ENCODE data around the gene ERVW-1.
"Not testable (repeated sequence)": the region's sequence is repeated elsewhere in the genome, so short reads cannot be mapped to it uniquely, and the experiment has no call there.

The ERVW-1 gene

DNA sequence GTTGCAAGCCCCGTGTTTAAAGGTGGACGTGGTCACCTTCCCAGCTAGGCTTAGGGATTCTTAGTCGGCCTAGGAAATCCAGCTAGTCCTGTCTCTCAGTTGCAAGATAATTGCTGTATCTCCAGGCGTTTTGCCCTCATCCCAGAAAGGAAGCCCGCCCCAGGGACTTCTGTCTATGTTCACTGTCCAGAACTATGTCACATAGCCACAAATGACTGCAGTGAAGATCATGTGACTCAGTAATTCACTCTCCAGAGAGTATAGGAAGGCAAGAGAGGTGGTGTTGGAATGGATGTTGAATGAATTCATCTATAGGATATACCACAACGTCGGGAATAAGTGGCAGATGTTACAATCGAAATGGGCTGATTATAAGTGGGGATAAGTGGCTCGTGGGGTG lies 349 bp upstream of the ERVW-1 start:
- H3K4me3 Mint-ChIP-seq: no peak overlapping the region
- no peaks in the 10 kb centered on the region for H3K4me1 Mint-ChIP-seq
- H3K27ac Mint-ChIP-seq: no peak overlapping the region
- no peaks in the 10 kb centered on the region for H3K27me3 Mint-ChIP-seq (ENCODE audit: low read depth)
- no peaks in the 10 kb centered on the region for H3K9me3 Mint-ChIP-seq
- TF ChIP-seq, protein P1, sequence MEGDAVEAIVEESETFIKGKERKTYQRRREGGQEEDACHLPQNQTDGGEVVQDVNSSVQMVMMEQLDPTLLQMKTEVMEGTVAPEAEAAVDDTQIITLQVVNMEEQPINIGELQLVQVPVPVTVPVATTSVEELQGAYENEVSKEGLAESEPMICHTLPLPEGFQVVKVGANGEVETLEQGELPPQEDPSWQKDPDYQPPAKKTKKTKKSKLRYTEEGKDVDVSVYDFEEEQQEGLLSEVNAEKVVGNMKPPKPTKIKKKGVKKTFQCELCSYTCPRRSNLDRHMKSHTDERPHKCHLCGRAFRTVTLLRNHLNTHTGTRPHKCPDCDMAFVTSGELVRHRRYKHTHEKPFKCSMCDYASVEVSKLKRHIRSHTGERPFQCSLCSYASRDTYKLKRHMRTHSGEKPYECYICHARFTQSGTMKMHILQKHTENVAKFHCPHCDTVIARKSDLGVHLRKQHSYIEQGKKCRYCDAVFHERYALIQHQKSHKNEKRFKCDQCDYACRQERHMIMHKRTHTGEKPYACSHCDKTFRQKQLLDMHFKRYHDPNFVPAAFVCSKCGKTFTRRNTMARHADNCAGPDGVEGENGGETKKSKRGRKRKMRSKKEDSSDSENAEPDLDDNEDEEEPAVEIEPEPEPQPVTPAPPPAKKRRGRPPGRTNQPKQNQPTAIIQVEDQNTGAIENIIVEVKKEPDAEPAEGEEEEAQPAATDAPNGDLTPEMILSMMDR (IDR thresholded peaks at IDR 0.05; ENCODE audit: unreplicated experiment in 3 of 3): no peak
- H3K36me3 Mint-ChIP-seq (ENCODE audit: low read depth): no peaks in the 10 kb centered on the region

DNA sequence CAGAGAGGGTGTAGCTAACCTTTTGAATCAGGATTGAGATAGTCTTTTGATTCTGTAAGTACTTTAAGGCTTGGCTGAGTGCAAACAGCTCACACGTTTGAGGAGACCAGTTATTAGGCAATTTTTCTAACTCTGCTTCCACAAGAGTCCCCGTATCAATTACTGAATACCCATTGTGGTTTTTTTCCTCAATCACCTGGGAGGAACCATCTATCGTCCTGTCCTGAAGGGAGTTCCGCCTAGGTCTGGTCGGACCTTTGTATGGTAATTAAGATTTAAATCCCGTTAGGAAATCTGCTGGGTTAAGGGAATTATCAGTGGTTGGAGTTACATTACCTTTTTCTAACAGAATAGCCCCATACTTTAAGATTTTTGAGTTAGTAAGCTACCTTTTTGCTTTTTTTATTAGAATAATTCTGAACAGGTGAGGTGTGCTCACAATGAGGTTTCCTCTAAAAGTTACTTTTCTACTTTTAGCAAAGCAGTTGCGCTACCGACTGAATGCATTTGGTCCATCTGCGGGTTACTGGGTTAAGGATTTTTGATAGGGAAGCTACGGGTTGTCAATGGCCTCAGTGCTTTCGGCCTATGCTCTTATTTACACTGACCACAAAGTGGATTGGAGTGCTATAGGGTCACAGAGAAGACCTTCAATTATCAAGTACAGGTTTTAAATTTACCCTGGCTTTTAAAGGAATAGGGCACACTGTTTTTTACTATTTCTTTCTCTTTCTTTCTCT lies 1.7 kb downstream of the ERVW-1 start:
- H3K9me3 Mint-ChIP-seq; H3K36me3 Mint-ChIP-seq (ENCODE audit: low read depth); H3K27ac Mint-ChIP-seq; H3K4me1 Mint-ChIP-seq; H3K27me3 Mint-ChIP-seq (ENCODE audit: low read depth); H3K4me3 Mint-ChIP-seq: not testable (repeated sequence)

DNA sequence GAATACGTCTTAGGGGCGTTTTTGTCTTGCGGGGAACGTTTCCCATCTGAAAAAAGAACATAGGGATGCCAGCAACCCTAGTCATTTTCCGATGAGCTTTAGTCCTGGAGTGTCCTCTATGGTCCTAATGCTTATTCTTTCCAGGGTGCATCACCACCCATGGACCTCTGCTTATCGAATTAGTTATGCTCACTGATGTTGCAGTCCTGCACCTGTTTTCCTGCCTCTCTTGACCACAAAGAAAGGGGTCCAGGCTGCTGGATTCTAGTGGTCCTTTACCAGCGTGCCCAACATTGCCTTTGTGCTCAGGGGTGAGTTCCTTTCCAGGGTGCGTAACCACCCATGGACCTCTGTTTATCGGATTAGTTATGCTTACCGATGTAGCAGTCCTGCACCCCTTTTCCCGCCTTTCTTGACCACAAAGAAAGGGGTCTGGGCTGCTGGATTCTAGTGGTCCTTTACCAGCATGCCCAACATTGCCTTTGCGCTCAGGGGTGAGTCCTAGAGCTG lies 2.4 kb downstream of the ERVW-1 start:
- H3K4me3 Mint-ChIP-seq; H3K27ac Mint-ChIP-seq; H3K27me3 Mint-ChIP-seq (ENCODE audit: low read depth); H3K36me3 Mint-ChIP-seq (ENCODE audit: low read depth); H3K9me3 Mint-ChIP-seq; H3K4me1 Mint-ChIP-seq: not testable (repeated sequence)

DNA sequence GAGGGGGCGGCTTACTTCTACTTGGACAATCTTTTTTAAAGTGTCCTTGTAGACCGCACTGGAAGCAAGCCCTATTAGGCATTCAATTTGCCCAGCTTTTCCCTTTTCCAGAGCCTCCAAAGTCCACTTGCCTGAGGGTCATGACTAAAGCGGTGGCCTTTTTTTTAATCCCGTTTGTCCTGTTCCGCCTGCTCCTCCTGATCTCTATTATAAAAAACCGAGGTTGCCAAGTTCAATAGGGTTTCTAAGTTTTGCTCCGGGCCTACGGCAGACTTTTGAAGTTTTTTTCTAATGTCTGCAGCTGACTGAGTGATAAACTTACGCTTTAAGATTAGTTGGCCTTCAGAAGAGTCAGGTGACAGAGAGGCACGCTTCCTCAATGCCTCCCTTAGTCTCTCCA lies 3.8 kb downstream of the ERVW-1 start:
- H3K4me3 Mint-ChIP-seq; H3K4me1 Mint-ChIP-seq; H3K36me3 Mint-ChIP-seq (ENCODE audit: low read depth); H3K27ac Mint-ChIP-seq; H3K9me3 Mint-ChIP-seq; H3K27me3 Mint-ChIP-seq (ENCODE audit: low read depth): not testable (repeated sequence)

DNA sequence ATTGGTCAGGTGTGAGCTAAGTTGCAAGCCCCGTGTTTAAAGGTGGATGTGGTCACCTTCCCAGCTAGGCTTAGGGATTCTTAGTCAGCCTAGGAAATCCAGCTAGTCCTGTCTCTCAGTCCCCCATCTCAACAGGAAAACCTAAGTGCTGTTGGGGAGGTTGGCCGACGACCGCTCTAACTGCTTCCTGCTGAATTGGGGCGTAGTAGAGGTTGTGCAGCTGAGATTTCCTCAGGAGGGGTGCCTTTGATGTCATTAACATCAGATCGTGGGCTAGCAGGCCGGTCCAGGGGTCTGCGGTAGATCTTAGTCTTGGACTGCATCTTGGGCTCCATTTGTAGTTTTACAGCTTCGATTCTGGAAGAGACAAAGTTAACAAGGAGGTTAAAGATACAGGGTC lies 9.2 kb downstream of the ERVW-1 start:
- peaks cover 13% of the 10 kb centered on the region for H3K36me3 Mint-ChIP-seq (ENCODE audit: low read depth)
- not testable (repeated sequence) for H3K4me1 Mint-ChIP-seq; H3K27ac Mint-ChIP-seq; H3K4me3 Mint-ChIP-seq; H3K27me3 Mint-ChIP-seq (ENCODE audit: low read depth); H3K9me3 Mint-ChIP-seq

DNA sequence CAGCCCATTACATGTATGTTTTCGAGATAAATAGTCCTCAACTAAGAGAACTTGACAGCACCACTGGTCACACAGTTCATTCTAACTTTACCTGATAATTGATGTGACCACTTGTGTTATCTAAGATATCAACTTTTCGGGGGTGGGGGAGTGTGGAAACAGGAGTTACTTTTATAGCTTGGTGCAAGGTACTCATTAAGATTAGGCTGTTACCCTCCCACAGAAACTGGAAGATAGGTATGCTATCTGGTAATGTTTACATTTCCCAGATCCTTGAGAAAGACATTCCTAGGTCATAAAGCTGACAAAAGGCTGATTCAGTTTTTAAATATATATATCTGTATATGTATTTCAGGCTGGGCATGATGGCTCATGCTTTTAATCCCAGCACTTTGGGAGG lies 11.1 kb downstream of the ERVW-1 start:
- Mint-ChIP-seq H3K27me3 (ENCODE audit: low read depth) (no peaks in the 10 kb centered on the region), H3K4me3 (no peak overlapping the region), H3K9me3 (peaks cover 9% of the 10 kb centered on the region), H3K36me3 (ENCODE audit: low read depth) (peaks cover 13% of the 10 kb centered on the region), H3K27ac (no peak overlapping the region), H3K4me1 (no peaks in the 10 kb centered on the region)
- TF ChIP-seq, protein P1 (IDR thresholded peaks at IDR 0.05; ENCODE audit: unreplicated experiment in 3 of 3): no peak

DNA sequence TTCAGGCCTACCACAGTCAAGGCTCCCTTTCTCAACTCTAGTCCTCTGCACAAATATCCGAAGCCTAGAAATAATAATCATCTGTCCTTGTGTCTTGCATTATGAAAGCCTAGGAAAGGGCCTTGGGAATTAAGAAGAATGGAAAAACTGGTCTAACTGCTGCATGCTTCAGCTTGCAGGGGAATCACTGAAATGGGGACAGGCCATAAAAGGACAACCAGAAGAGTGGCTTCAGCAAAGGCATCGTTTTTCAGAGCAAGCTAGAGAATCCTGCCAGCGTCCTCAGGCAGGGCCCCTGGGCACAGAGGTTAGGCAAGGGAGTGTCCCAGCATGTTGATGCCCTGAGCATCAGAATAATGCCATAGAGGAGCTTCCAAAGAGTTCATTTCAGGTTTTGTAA lies 13.2 kb downstream of the ERVW-1 start:
- TF ChIP-seq, protein P1 (IDR thresholded peaks at IDR 0.05; ENCODE audit: unreplicated experiment in 3 of 3): no peak
- no peak overlapping the region for H3K4me3 Mint-ChIP-seq
- no peaks in the 10 kb centered on the region for H3K4me1 Mint-ChIP-seq
- no peak overlapping the region for H3K27ac Mint-ChIP-seq
- H3K36me3 Mint-ChIP-seq (ENCODE audit: low read depth): peaks cover 12% of the 10 kb centered on the region
- H3K9me3 Mint-ChIP-seq: peaks cover 9% of the 10 kb centered on the region
- H3K27me3 Mint-ChIP-seq (ENCODE audit: low read depth): no peaks in the 10 kb centered on the region

DNA sequence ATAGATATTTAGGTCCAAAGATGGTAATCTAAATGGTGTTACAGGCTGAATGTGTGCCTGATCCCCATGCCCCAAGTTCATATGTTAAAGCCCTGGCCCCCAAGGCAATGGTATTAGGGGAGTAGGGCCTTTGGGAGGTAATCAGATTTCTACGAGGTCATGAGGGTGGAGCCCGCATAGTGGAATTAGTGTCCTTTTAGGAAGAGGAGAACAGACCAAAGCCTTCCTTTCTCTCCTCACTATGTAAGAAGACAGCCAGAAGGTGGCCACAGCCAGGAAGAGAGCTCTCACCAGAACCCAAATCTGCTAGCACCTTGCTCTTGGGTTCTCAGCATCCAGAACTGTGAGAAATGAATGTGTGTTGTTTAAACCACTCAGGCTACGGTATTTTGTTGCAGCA lies 15.2 kb downstream of the ERVW-1 start:
- H3K4me1 Mint-ChIP-seq: no peaks in the 10 kb centered on the region
- no peaks in the 10 kb centered on the region for H3K27me3 Mint-ChIP-seq (ENCODE audit: low read depth)
- H3K36me3 Mint-ChIP-seq (ENCODE audit: low read depth): peaks cover 7% of the 10 kb centered on the region
- TF ChIP-seq, protein P1 (IDR thresholded peaks at IDR 0.05; ENCODE audit: unreplicated experiment in 3 of 3): no peak
- no peak overlapping the region for H3K4me3 Mint-ChIP-seq
- peaks cover 2% of the 10 kb centered on the region for H3K9me3 Mint-ChIP-seq
- H3K27ac Mint-ChIP-seq: no peak overlapping the region

Measured in nephron (organoid).